WTC11 (cell line): ENCODE measurements around the gene POLD4.

Source experiments
- FOXP1 ChIP-seq: sonication (generic); formaldehyde crosslinking; IDR thresholded peaks from 2 replicates; pipeline ENCODE4 v1.8.0; 2022; ENCODE audit warnings: missing genetic modification reagents, mild to moderate bottlenecking, moderate library complexity, borderline replicate concordance
- RELA ChIP-seq: sonication (generic); formaldehyde crosslinking; IDR thresholded peaks from 2 replicates; pipeline ENCODE4 v1.8.1; 2022; ENCODE audit warnings: missing genetic modification reagents, mild to moderate bottlenecking, borderline replicate concordance
- SOX15 ChIP-seq: fragments of 250-450 bp; sonication (Bioruptor Pico); IDR thresholded peaks from 2 replicates; pipeline ENCODE4 v1.9.0; 2021; ENCODE audit warnings: mild to moderate bottlenecking
- TCF7 ChIP-seq: sonication (generic); formaldehyde crosslinking; IDR thresholded peaks from 2 replicates; pipeline ENCODE4 v1.8.0; 2022; ENCODE audit warnings: mild to moderate bottlenecking, low read depth, missing genetic modification reagents, moderate library complexity
- TF ChIP-seq, protein P1 (sequence below): fragments of 200-600 bp; IDR thresholded peaks from 2 replicates; pipeline ENCODE4 v1.8.0; 2022; ENCODE audit warnings: antibody characterized with exemption
- TF ChIP-seq, protein P2 (sequence below): fragments of 250-450 bp; sonication (Bioruptor Pico); IDR thresholded peaks from 2 replicates; pipeline ENCODE4 v2.1.2; 2022; ENCODE audit warnings: mild to moderate bottlenecking, moderate library complexity
- TF ChIP-seq, protein P3 (sequence below): sonication (generic); formaldehyde crosslinking; IDR thresholded peaks from 2 replicates; pipeline ENCODE4 v1.8.1; 2023; ENCODE audit warnings: mild to moderate bottlenecking, moderate library complexity, missing genetic modification reagents
- TF ChIP-seq, protein P4 (sequence below): sonication (generic); formaldehyde crosslinking; IDR thresholded peaks from 2 replicates; pipeline ENCODE4 v1.8.1; 2023; ENCODE audit warnings: mild to moderate bottlenecking, missing genetic modification reagents, borderline replicate concordance

DNA sequence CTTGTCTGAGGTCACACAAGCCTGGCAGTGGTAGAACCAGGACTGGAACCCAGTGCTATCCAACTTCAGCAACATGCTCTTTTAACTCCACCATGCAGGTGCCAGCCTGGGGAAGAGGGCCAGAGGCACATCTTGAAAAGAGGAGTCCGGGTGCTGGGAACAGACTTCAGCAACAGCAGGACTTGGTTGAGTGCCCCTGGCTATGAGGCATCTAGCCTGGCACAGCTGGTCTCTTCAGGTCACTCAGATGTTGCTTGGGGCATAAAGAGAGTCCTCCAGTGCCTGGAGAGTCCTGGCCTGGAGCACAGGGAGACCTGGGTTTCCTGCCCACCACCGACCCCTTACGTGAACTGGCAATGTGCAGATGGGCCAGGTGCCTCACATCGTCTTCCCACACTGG lies 25.2 kb upstream of the POLD4 start:
- TF ChIP-seq, protein P1, sequence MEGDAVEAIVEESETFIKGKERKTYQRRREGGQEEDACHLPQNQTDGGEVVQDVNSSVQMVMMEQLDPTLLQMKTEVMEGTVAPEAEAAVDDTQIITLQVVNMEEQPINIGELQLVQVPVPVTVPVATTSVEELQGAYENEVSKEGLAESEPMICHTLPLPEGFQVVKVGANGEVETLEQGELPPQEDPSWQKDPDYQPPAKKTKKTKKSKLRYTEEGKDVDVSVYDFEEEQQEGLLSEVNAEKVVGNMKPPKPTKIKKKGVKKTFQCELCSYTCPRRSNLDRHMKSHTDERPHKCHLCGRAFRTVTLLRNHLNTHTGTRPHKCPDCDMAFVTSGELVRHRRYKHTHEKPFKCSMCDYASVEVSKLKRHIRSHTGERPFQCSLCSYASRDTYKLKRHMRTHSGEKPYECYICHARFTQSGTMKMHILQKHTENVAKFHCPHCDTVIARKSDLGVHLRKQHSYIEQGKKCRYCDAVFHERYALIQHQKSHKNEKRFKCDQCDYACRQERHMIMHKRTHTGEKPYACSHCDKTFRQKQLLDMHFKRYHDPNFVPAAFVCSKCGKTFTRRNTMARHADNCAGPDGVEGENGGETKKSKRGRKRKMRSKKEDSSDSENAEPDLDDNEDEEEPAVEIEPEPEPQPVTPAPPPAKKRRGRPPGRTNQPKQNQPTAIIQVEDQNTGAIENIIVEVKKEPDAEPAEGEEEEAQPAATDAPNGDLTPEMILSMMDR = no peak
- TF ChIP-seq RELA (no peak), FOXP1 (CRISPR knock-in tag) (no peak), TCF7 (no peak), SOX15 (CRISPR knock-in tag) (no peak)
- TF ChIP-seq, protein P2, sequence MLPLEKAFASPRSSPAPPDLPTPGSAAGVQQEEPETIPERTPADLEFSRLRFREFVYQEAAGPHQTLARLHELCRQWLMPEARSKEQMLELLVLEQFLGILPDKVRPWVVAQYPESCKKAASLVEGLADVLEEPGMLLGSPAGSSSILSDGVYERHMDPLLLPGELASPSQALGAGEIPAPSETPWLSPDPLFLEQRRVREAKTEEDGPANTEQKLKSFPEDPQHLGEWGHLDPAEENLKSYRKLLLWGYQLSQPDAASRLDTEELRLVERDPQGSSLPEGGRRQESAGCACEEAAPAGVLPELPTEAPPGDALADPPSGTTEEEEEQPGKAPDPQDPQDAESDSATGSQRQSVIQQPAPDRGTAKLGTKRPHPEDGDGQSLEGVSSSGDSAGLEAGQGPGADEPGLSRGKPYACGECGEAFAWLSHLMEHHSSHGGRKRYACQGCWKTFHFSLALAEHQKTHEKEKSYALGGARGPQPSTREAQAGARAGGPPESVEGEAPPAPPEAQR (CRISPR knock-in tag) = no peak
- TF ChIP-seq, protein P3, sequence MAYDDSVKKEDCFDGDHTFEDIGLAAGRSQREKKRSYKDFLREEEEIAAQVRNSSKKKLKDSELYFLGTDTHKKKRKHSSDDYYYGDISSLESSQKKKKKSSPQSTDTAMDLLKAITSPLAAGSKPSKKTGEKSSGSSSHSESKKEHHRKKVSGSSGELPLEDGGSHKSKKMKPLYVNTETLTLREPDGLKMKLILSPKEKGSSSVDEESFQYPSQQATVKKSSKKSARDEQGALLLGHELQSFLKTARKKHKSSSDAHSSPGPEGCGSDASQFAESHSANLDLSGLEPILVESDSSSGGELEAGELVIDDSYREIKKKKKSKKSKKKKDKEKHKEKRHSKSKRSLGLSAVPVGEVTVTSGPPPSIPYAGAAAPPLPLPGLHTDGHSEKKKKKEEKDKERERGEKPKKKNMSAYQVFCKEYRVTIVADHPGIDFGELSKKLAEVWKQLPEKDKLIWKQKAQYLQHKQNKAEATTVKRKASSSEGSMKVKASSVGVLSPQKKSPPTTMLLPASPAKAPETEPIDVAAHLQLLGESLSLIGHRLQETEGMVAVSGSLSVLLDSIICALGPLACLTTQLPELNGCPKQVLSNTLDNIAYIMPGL = no peak
- TF ChIP-seq, protein P4, sequence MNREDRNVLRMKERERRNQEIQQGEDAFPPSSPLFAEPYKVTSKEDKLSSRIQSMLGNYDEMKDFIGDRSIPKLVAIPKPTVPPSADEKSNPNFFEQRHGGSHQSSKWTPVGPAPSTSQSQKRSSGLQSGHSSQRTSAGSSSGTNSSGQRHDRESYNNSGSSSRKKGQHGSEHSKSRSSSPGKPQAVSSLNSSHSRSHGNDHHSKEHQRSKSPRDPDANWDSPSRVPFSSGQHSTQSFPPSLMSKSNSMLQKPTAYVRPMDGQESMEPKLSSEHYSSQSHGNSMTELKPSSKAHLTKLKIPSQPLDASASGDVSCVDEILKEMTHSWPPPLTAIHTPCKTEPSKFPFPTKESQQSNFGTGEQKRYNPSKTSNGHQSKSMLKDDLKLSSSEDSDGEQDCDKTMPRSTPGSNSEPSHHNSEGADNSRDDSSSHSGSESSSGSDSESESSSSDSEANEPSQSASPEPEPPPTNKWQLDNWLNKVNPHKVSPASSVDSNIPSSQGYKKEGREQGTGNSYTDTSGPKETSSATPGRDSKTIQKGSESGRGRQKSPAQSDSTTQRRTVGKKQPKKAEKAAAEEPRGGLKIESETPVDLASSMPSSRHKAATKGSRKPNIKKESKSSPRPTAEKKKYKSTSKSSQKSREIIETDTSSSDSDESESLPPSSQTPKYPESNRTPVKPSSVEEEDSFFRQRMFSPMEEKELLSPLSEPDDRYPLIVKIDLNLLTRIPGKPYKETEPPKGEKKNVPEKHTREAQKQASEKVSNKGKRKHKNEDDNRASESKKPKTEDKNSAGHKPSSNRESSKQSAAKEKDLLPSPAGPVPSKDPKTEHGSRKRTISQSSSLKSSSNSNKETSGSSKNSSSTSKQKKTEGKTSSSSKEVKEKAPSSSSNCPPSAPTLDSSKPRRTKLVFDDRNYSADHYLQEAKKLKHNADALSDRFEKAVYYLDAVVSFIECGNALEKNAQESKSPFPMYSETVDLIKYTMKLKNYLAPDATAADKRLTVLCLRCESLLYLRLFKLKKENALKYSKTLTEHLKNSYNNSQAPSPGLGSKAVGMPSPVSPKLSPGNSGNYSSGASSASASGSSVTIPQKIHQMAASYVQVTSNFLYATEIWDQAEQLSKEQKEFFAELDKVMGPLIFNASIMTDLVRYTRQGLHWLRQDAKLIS = no peak
